IMR-90 (cell line): Measurements from ENCODE around the gene SETD3.

Source experiments
- CEBPB ChIP-seq: IDR thresholded peaks from 2 replicates; pipeline ENCODE4 v1.6.1; 2012; ENCODE audit warnings: low read depth, low read length, improper control_type of control experiment
- CTCF ChIP-seq: conservative IDR thresholded peaks from 2 replicates; pipeline ENCODE4 v1.5.1; 2012; ENCODE audit warnings: mild to moderate bottlenecking, low read depth, low read length, improper control_type of control experiment
- ELK1 ChIP-seq: fragments of 150-350 bp; IDR thresholded peaks from 2 replicates; pipeline ENCODE4 v1.6.1; 2016; ENCODE audit warnings: low read depth, mild to moderate bottlenecking, low read length, moderate library complexity, borderline replicate concordance
- MAFK ChIP-seq: IDR thresholded peaks from 2 replicates; pipeline ENCODE4 v1.6.1; 2012; ENCODE audit warnings: low read depth, low read length, improper control_type of control experiment
- MAZ ChIP-seq: IDR thresholded peaks from 2 replicates; pipeline ENCODE4 v1.6.1; 2012; ENCODE audit warnings: low read depth, mild to moderate bottlenecking, low read length, improper control_type of control experiment, moderate library complexity, borderline replicate concordance
- MXI1 ChIP-seq: IDR thresholded peaks from 2 replicates; pipeline ENCODE4 v1.6.1; 2012; ENCODE audit warnings: low read depth, mild to moderate bottlenecking, low read length, moderate library complexity, borderline replicate concordance
- NFE2L2 ChIP-seq: fragments of 150-350 bp; IDR thresholded peaks from 2 replicates; pipeline ENCODE4 v1.6.1; 2016; ENCODE audit warnings: low read depth, mild to moderate bottlenecking, low read length
- POLR2A ChIP-seq: IDR thresholded peaks from 2 replicates; pipeline ENCODE4 v1.6.1; 2012; ENCODE audit warnings: mild to moderate bottlenecking, low read depth, low read length
- RAD21 ChIP-seq: IDR thresholded peaks from 2 replicates; pipeline ENCODE4 v1.6.1; 2012; ENCODE audit warnings: low read length, improper control_type of control experiment
- RCOR1 ChIP-seq: IDR thresholded peaks from 2 replicates; pipeline ENCODE4 v1.6.1; 2012; ENCODE audit warnings: mild to moderate bottlenecking, low read length, improper control_type of control experiment; ENCODE audit not compliant: insufficient replicate concordance
- RFX5 ChIP-seq: IDR thresholded peaks from 2 replicates; pipeline ENCODE4 v1.8.0; 2012; ENCODE audit warnings: low read depth, mild to moderate bottlenecking, low read length, moderate library complexity
- SMC3 ChIP-seq: fragments of 150-350 bp; IDR thresholded peaks from 2 replicates; pipeline ENCODE4 v1.6.1; 2016; ENCODE audit warnings: low read depth, mild to moderate bottlenecking, antibody characterized with exemption, low read length, moderate library complexity
- TF ChIP-seq, protein P1 (sequence below): fragments of 150-350 bp; IDR thresholded peaks from 2 replicates; pipeline ENCODE4 v1.6.1; 2017; ENCODE audit warnings: mild to moderate bottlenecking, antibody characterized with exemption, low read length, low read depth

GRCh38 chr14:99519347-99519881 is 38.8 kb upstream of the SETD3 start:
- no peak for TF ChIP-seq CTCF
- TF ChIP-seq, protein P1, sequence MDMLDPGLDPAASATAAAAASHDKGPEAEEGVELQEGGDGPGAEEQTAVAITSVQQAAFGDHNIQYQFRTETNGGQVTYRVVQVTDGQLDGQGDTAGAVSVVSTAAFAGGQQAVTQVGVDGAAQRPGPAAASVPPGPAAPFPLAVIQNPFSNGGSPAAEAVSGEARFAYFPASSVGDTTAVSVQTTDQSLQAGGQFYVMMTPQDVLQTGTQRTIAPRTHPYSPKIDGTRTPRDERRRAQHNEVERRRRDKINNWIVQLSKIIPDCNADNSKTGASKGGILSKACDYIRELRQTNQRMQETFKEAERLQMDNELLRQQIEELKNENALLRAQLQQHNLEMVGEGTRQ = no peak
- TF ChIP-seq RAD21 = no peak
- no peak for TF ChIP-seq MAZ
- no peak for TF ChIP-seq SMC3
- no peak for TF ChIP-seq MXI1
- no peak for TF ChIP-seq POLR2A
- no peak for TF ChIP-seq RCOR1
- TF ChIP-seq RFX5 = no peak
- TF ChIP-seq NFE2L2 = no peak
- no peak for TF ChIP-seq CEBPB
- TF ChIP-seq ELK1 = no peak
- TF ChIP-seq MAFK = no peak
